Measurements from ENCODE around the gene FFAR4. TPM values are rescaled to one million over a fixed set of nuclear protein-coding genes. Genes with fewer than 3 reads are reported as not detected.

Gene FFAR4
- polyA plus RNA-seq, 6 donors from 2014 or later = not detected

GRCh38 chr10:93597075-93597599, 30.7 kb downstream of the FFAR4 start:
- Mint-ChIP-seq H3K36me3 (no peaks in the 10 kb centered on the region), H3K27ac (no peak overlapping the region), H3K4me3 (no peak overlapping the region), H3K4me1 (peaks cover 0 to 5% (median 0%) of the 10 kb centered on the region in 3 donors), H3K27me3 (peaks cover 15 to 37% (median 24%) of the 10 kb centered on the region in 3 donors), H3K9me3 (no peaks in the 10 kb centered on the region)
- no peak for DNase-seq
- no peak for ATAC-seq (ENCODE audit: low read depth in 2 of 2)

GRCh38 chr10:93598157-93598556, 31.7 kb downstream of the FFAR4 start:
- H3K9me3 Mint-ChIP-seq = no peaks in the 10 kb centered on the region
- ATAC-seq (ENCODE audit: low read depth in 2 of 2) (no peak), DNase-seq (no peak)
- H3K4me3 Mint-ChIP-seq = no peak overlapping the region
- no peaks in the 10 kb centered on the region for H3K36me3 Mint-ChIP-seq
- peaks cover 25 to 47% (median 32%) of the 10 kb centered on the region in 3 donors for H3K27me3 Mint-ChIP-seq
- H3K4me1 Mint-ChIP-seq = peaks cover 0 to 5% (median 0%) of the 10 kb centered on the region in 3 donors
- H3K27ac Mint-ChIP-seq = no peak overlapping the region

DNA sequence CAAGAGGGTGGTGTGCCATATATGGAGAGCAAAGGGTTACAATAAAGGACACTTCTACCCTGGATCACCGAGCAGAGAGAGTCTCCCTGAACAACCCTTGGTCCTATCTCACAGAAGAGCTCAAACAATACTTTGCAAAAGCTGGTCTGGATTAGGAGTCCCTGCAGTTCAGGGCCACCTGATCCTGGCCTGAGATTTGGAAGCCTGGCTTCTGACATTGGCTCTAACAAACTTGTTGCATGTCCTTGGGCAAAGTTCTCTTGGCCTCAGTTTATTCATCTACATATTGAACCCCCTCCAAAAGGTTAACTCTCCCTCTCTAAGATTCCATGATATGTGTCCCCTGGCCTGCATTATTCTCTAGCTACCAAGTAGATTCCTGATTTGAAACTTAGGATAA, 32.9 kb downstream of the FFAR4 start:
- H3K36me3 Mint-ChIP-seq = no peaks in the 10 kb centered on the region
- ATAC-seq (ENCODE audit: low read depth in 2 of 2) (no peak), DNase-seq (no peak)
- H3K4me3 Mint-ChIP-seq = peak overlapping the region in 1 of 8 donors; percentile 44
- H3K9me3 Mint-ChIP-seq = no peaks in the 10 kb centered on the region
- peaks cover 30 to 53% (median 44%) of the 10 kb centered on the region in 3 donors for H3K27me3 Mint-ChIP-seq
- H3K4me1 Mint-ChIP-seq = peaks cover 0 to 5% (median 0%) of the 10 kb centered on the region in 3 donors
- H3K27ac Mint-ChIP-seq = no peak overlapping the region

- H3K4me3 Mint-ChIP-seq = peak overlapping the region in 1 of 8 donors; percentile 14
- no peaks in the 10 kb centered on the region for H3K36me3 Mint-ChIP-seq
- DNase-seq = no peak
- H3K27me3 Mint-ChIP-seq = peaks cover 35 to 55% (median 48%) of the 10 kb centered on the region in 3 donors
- no peak for ATAC-seq (ENCODE audit: low read depth in 2 of 2)
- no peak overlapping the region for H3K27ac Mint-ChIP-seq
- peaks cover 0 to 5% (median 0%) of the 10 kb centered on the region in 3 donors for H3K4me1 Mint-ChIP-seq
- no peaks in the 10 kb centered on the region for H3K9me3 Mint-ChIP-seq
Measured at GRCh38 chr10:93599778-93600177, 33.3 kb downstream of the FFAR4 start.

- no peak for ATAC-seq (ENCODE audit: low read depth in 2 of 2)
- Mint-ChIP-seq H3K27ac (no peak overlapping the region), H3K4me3 (peak overlapping the region in 1 of 8 donors; percentile 41), H3K36me3 (no peaks in the 10 kb centered on the region), H3K27me3 (peaks cover 39 to 55% (median 48%) of the 10 kb centered on the region in 3 donors), H3K4me1 (peaks cover 0 to 5% (median 0%) of the 10 kb centered on the region in 3 donors), H3K9me3 (no peaks in the 10 kb centered on the region)
- no peak for DNase-seq
Measured at GRCh38 chr10:93600446-93601145, 34.1 kb downstream of the FFAR4 start.

- ATAC-seq (ENCODE audit: low read depth in 2 of 2) (no peak), DNase-seq (no peak)
- peaks cover 0 to 3% (median 0%) of the 10 kb centered on the region in 7 donors for H3K9me3 Mint-ChIP-seq
- peaks cover 0 to 5% (median 0%) of the 10 kb centered on the region in 3 donors for H3K4me1 Mint-ChIP-seq
- H3K27me3 Mint-ChIP-seq = peaks cover 43 to 59% (median 50%) of the 10 kb centered on the region in 3 donors
- H3K4me3 Mint-ChIP-seq = peak within 1 kb of the TSS in 1 of 8 donors; percentile 41
- H3K36me3 Mint-ChIP-seq = no peaks in the 10 kb centered on the region
- no peak within 1 kb of the TSS for H3K27ac Mint-ChIP-seq
Measured at GRCh38 chr10:93601146-93601773, 34.8 kb downstream of the FFAR4 start, which contains the start of gene RBP4. Gene RBP4, minus strand, starts transcription at chr10:93601235. Its CDS starts 207 bp downstream, at chr10:93601028.

- no peak overlapping the region for H3K27ac Mint-ChIP-seq
- no peak overlapping the region for H3K4me3 Mint-ChIP-seq
- no peak for DNase-seq
- peaks cover 45 to 64% (median 55%) of the 10 kb centered on the region in 3 donors for H3K27me3 Mint-ChIP-seq
- no peaks in the 10 kb centered on the region for H3K36me3 Mint-ChIP-seq
- peaks cover 0 to 5% (median 1%) of the 10 kb centered on the region in 7 donors for H3K9me3 Mint-ChIP-seq
- H3K4me1 Mint-ChIP-seq = peaks cover 0 to 5% (median 0%) of the 10 kb centered on the region in 3 donors
- ATAC-seq (ENCODE audit: low read depth in 2 of 2) = no peak
Measured at GRCh38 chr10:93601774-93602162, 35.3 kb downstream of the FFAR4 start.

- Mint-ChIP-seq H3K4me3 (no peak overlapping the region), H3K27me3 (peaks cover 50 to 61% (median 58%) of the 10 kb centered on the region in 3 donors), H3K36me3 (no peaks in the 10 kb centered on the region), H3K4me1 (peaks cover 0 to 5% (median 0%) of the 10 kb centered on the region in 3 donors), H3K27ac (no peak overlapping the region), H3K9me3 (peaks cover 0 to 13% (median 12%) of the 10 kb centered on the region in 7 donors)
- DNase-seq (no peak), ATAC-seq (ENCODE audit: low read depth in 2 of 2) (no peak)
Measured at GRCh38 chr10:93603023-93603422, 36.6 kb downstream of the FFAR4 start.

DNA sequence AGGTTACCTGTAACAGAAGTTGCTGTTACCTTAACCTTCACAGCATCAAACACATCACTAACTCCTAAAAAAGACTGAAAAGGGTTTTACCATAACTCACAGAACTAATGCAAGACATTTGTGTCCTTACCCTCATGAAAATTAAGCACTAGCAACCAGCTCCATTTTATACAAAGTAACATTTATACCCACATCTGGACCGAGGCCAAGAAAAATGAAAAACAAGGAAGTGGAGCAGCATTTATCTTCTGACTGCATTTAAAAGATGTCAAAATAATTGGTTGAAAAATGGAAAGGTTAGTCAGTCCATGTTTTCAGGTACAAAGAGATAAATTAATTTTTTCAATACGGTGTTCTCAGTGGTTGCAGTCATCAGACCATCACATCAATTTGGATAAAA, 37.7 kb downstream of the FFAR4 start:
- peaks cover 0 to 5% (median 0%) of the 10 kb centered on the region in 3 donors for H3K4me1 Mint-ChIP-seq
- ATAC-seq (ENCODE audit: low read depth in 2 of 2) (no peak), DNase-seq (no peak)
- H3K27ac Mint-ChIP-seq = peak overlapping the region in 1 of 6 donors; percentile 44
- H3K4me3 Mint-ChIP-seq = no peak overlapping the region
- peaks cover 0 to 24% (median 12%) of the 10 kb centered on the region in 7 donors for H3K9me3 Mint-ChIP-seq
- no peaks in the 10 kb centered on the region for H3K36me3 Mint-ChIP-seq
- peaks cover 54 to 62% (median 60%) of the 10 kb centered on the region in 3 donors for H3K27me3 Mint-ChIP-seq

DNA sequence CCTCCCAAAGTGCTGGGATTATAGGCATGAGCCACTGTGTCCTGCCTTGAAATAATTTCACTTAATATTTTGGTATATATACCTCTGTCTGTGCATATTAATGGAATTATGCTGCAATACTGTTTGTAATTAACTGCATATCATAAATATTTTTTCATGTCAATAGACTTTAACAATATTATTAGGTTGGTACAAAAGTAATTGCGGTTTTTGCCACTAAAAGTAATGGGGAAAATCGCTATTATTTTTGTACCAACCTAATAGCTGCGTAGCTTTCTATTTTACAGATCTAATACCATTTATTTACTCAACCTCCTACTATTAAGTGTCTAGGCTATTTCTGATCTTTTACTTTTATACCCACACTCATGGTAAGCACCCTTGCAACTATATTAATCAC, 42.0 kb downstream of the FFAR4 start:
- ATAC-seq (ENCODE audit: low read depth in 2 of 2) = no peak
- peaks cover 2 to 25% (median 12%) of the 10 kb centered on the region in 7 donors for H3K9me3 Mint-ChIP-seq
- H3K27me3 Mint-ChIP-seq = peaks cover 30 to 36% (median 31%) of the 10 kb centered on the region in 3 donors

GRCh38 chr10:93612311-93612710, 45.8 kb downstream of the FFAR4 start, which contains the start of gene PDE6C:
Gene PDE6C, plus strand, starts transcription at chr10:93612537. Its CDS starts 189 bp downstream, at chr10:93612726.
- no peaks in the 10 kb centered on the region for H3K36me3 Mint-ChIP-seq
- ATAC-seq (ENCODE audit: low read depth in 2 of 2) (no peak), DNase-seq (no peak)
- H3K4me3 Mint-ChIP-seq = no peak within 1 kb of the TSS
- peaks cover 7 to 10% (median 8%) of the 10 kb centered on the region in 3 donors for H3K27me3 Mint-ChIP-seq
- H3K27ac Mint-ChIP-seq = peak within 1 kb of the TSS in 1 of 6 donors; percentile 34
- peaks cover 5 to 11% (median 9%) of the 10 kb centered on the region in 3 donors for H3K4me1 Mint-ChIP-seq
- peaks cover 1 to 18% (median 5%) of the 10 kb centered on the region in 7 donors for H3K9me3 Mint-ChIP-seq

More for the DNA sequence above, 42.0 kb downstream of the FFAR4 start:
- Mint-ChIP-seq H3K4me1 (no peaks in the 10 kb centered on the region), H3K4me3 (no peak overlapping the region), H3K27ac (no peak overlapping the region), H3K36me3 (no peaks in the 10 kb centered on the region)
- DNase-seq = no peak

GRCh38 chr10:93613126-93613525, 46.7 kb downstream of the FFAR4 start:
- H3K4me3 Mint-ChIP-seq = no peak overlapping the region
- H3K4me1 Mint-ChIP-seq = peaks cover 5 to 11% (median 9%) of the 10 kb centered on the region in 3 donors
- H3K27ac Mint-ChIP-seq = peak overlapping the region in 1 of 6 donors; percentile 34
- no peak for ATAC-seq (ENCODE audit: low read depth in 2 of 2)
- H3K27me3 Mint-ChIP-seq = peaks cover 5 to 8% (median 7%) of the 10 kb centered on the region in 3 donors
- no peaks in the 10 kb centered on the region for H3K36me3 Mint-ChIP-seq
- no peak for DNase-seq
- H3K9me3 Mint-ChIP-seq = peaks cover 0 to 11% (median 2%) of the 10 kb centered on the region in 7 donors

- peaks cover 0 to 2% (median 0%) of the 10 kb centered on the region in 7 donors for H3K9me3 Mint-ChIP-seq
- H3K4me3 Mint-ChIP-seq = no peak overlapping the region
- H3K4me1 Mint-ChIP-seq = peaks cover 5 to 11% (median 9%) of the 10 kb centered on the region in 3 donors
- peaks cover 0 to 1% (median 1%) of the 10 kb centered on the region in 3 donors for H3K27me3 Mint-ChIP-seq
- ATAC-seq (ENCODE audit: low read depth in 2 of 2) (no peak), DNase-seq (no peak)
- no peaks in the 10 kb centered on the region for H3K36me3 Mint-ChIP-seq
- no peak overlapping the region for H3K27ac Mint-ChIP-seq
Measured at GRCh38 chr10:93614101-93614825, 47.8 kb downstream of the FFAR4 start.
